Measurements from ENCODE around the gene NADK2.

- TF ChIP-seq CTCF (IDR thresholded peaks at IDR 0.05), result no peak
- TF ChIP-seq POLR2A (IDR thresholded peaks at IDR 0.05), result no peak
These were observed 24.2 kb downstream of the NADK2 start for GRCh38 chr5:36217567-36217966.
